HCT116 (cell line): ENCODE measurements around the gene PRKCZ. TPM values are rescaled to one million over a fixed set of nuclear protein-coding genes. Genes with fewer than 3 reads are reported as not detected.

ENCODE experiments used
- ATAC-seq: fragments of 200-7000 bp; cut with Tn5 transposase; 2 replicates; pipeline ENCODE4 v1.9.1; 2020; ENCODE audit warnings: mild to moderate bottlenecking, moderate library complexity
- BruUV-seq: library from RNA; stranded (reverse); fragments of 400-500 nt; replicated peaks from 2 replicates; lab custom pipeline; 2021; lab: Mats Ljungman, UMichigan
- CTCF ChIA-PET: fragments of 300-600 bp; sonication (Branson Sonifier 250); formaldehyde crosslinking; loops from one replicate; lab custom pipeline; 2021; ENCODE audit warnings: antibody characterized with exemption; lab: Charles Lee
- POLR2A ChIA-PET: fragments of 300-600, 350-600 bp; sonication (Branson Sonifier 250); formaldehyde crosslinking; loops from one replicate; lab custom pipeline; 2021; ENCODE audit warnings: antibody characterized with exemption; lab: Charles Lee
- RAD21 ChIA-PET, 2 experiments: fragments of 300-600 bp; sonication (Branson Sonifier 250); formaldehyde crosslinking; loops; one replicate each; lab custom pipeline; 2023; ENCODE audit warnings: low total read pairs in 2 of 2; ENCODE audit not compliant: uncharacterized antibody in 2 of 2, unreplicated experiment in 2 of 2, low non-redundant PET in 1 of 2; lab: Charles Lee
- DNase-seq: peaks from one replicate; pipeline ENCODE4 v3.0.0-alpha.2; 2010; ENCODE audit warnings: low read depth, low spot score
- H2AFZ ChIP-seq: fragments of 200-600 bp; shearing (Covaris generic), sonication (generic); 2 replicates; pipeline ENCODE4 v1.6.1; 2017; ENCODE audit warnings: low read depth, mixed run types, mixed read lengths, antibody characterized with exemption, low read length; ENCODE audit not compliant: poor library complexity, severe bottlenecking
- H3K27ac ChIP-seq: 2 replicates; pipeline ENCODE4 v1.5.1; 2012; ENCODE audit warnings: low read depth, low read length
- H3K27me3 ChIP-seq: fragments of 200-600 bp; sonication (generic); 2 replicates; pipeline ENCODE4 v1.6.1; 2016; ENCODE audit warnings: mixed run types, low read length, mixed read lengths; ENCODE audit not compliant: insufficient read depth
- H3K36me3 ChIP-seq, 2 experiments: fragments of 200-500 bp in 1 of 2; fragments of 200-600 bp in 1 of 2; sonication (Bioruptor generic) in 1 of 2; sonication (generic) in 1 of 2; 2 replicates each; pipeline versions ENCODE4 v1.5.1 to v1.6.1; 2014 to 2016; ENCODE audit warnings: low read length in 2 of 2, inconsistent platforms in 1 of 2, mixed read lengths in 1 of 2, mixed run types in 1 of 2; ENCODE audit not compliant: insufficient read depth in 2 of 2, control insufficient read depth in 1 of 2
- H3K4me1 ChIP-seq, 2 experiments: fragments of 200-600 bp in 1 of 2; sonication (generic) in 1 of 2; 2 replicates each; pipeline versions ENCODE4 v1.5.1 to v1.6.1; 2012 to 2017; ENCODE audit warnings: low read length in 2 of 2, inconsistent platforms in 1 of 2, mild to moderate bottlenecking in 1 of 2, mixed read lengths in 1 of 2, mixed run types in 1 of 2, moderate library complexity in 1 of 2; ENCODE audit not compliant: insufficient read depth in 2 of 2, control insufficient read depth in 1 of 2
- H3K4me2 ChIP-seq: fragments of 200-600 bp; sonication (generic); 2 replicates; pipeline ENCODE4 v1.6.1; 2017; ENCODE audit warnings: mixed run types, low read length, mixed read lengths
- H3K4me3 ChIP-seq, 2 experiments: fragments of 200-600 bp in 1 of 2; sonication (generic) in 1 of 2; replicated peaks in 1 of 2; 2 replicates each; pipeline ENCODE4 v1.5.1; 2011 to 2016; ENCODE audit warnings: low read length in 2 of 2, control low read depth in 1 of 2, low read depth in 1 of 2, mild to moderate bottlenecking in 1 of 2, mixed read lengths in 1 of 2, mixed run types in 1 of 2
- H3K79me2 ChIP-seq: fragments of 200-600 bp; sonication (generic); 2 replicates; pipeline ENCODE4 v1.6.1; 2017; ENCODE audit warnings: mild to moderate bottlenecking, mixed run types, low read length, moderate library complexity, mixed read lengths; ENCODE audit not compliant: insufficient read depth
- H3K9ac ChIP-seq: fragments of 200-600 bp; sonication (generic); 2 replicates; pipeline ENCODE4 v1.6.1; 2016; ENCODE audit warnings: low read length, mixed read lengths
- H3K9me2 ChIP-seq: fragments of 200-600 bp; sonication (generic), shearing (Covaris generic); 2 replicates; pipeline ENCODE4 v1.6.1; 2017; ENCODE audit warnings: mixed run types, mild to moderate bottlenecking, moderate library complexity; ENCODE audit not compliant: insufficient read depth
- H3K9me3 ChIP-seq, 2 experiments: fragments of 200-500 bp in 1 of 2; fragments of 200-600 bp in 1 of 2; sonication (Bioruptor generic) in 1 of 2; sonication (generic) in 1 of 2; 2 replicates each; pipeline ENCODE4 v1.6.1; 2014 to 2017; ENCODE audit warnings: low read length in 2 of 2, mixed read lengths in 2 of 2, inconsistent platforms in 1 of 2, low read depth in 1 of 2, mild to moderate bottlenecking in 1 of 2, mixed run types in 1 of 2, moderate library complexity in 1 of 2; ENCODE audit not compliant: control insufficient read depth in 1 of 2, insufficient read depth in 1 of 2
- H4K20me1 ChIP-seq: fragments of 200-600 bp; sonication (generic), shearing (Covaris generic); 2 replicates; pipeline ENCODE4 v1.6.1; 2017; ENCODE audit warnings: mixed run types, mild to moderate bottlenecking, moderate library complexity; ENCODE audit not compliant: insufficient read depth
- CEBPB ChIP-seq: IDR thresholded peaks from 2 replicates; pipeline ENCODE4 v1.6.1; 2012; ENCODE audit warnings: low read depth
- EGR1 ChIP-seq: IDR thresholded peaks from 2 replicates; pipeline ENCODE4 v1.6.1; 2012; ENCODE audit warnings: low read depth
- EZH2 ChIP-seq: fragments of 200-600 bp; sonication (generic); IDR thresholded peaks from 2 replicates; pipeline ENCODE4 v1.6.1; 2017; ENCODE audit warnings: antibody characterized with exemption, mixed run types
- EZH2phosphoT487 ChIP-seq: fragments of 200-600 bp; IDR thresholded peaks from 2 replicates; pipeline ENCODE4 v1.6.1; 2018; ENCODE audit warnings: antibody characterized with exemption, borderline replicate concordance
- JUND ChIP-seq: IDR thresholded peaks from 2 replicates; pipeline ENCODE4 v1.6.1; 2012
- POLR2A ChIP-seq: IDR thresholded peaks from 2 replicates; pipeline ENCODE4 v1.7.0; 2011; ENCODE audit warnings: borderline replicate concordance; ENCODE audit not compliant: insufficient read depth, insufficient read length; ENCODE audit errors: extremely low read depth
- POLR2AphosphoS5 ChIP-seq: IDR thresholded peaks from 2 replicates; pipeline ENCODE4 v1.6.1; 2011; ENCODE audit warnings: mild to moderate bottlenecking, low read depth, low read length, moderate library complexity
- SRF ChIP-seq: IDR thresholded peaks from 2 replicates; pipeline ENCODE4 v1.6.1; 2012; ENCODE audit warnings: low read depth
- YY1 ChIP-seq: IDR thresholded peaks from 2 replicates; pipeline ENCODE4 v1.6.1; 2011; ENCODE audit warnings: low read length, low read depth, moderate library complexity, mild to moderate bottlenecking; ENCODE audit not compliant: insufficient replicate concordance; ENCODE audit errors: extremely low read depth
- ZFX ChIP-seq: fragments of 450-650 bp; IDR thresholded peaks from 2 replicates; pipeline ENCODE4 v1.6.1; 2017
- ZNF274 ChIP-seq: fragments of 200-500 bp; sonication (Bioruptor generic); IDR thresholded peaks from 2 replicates; pipeline ENCODE4 v1.6.1; 2014; ENCODE audit warnings: mild to moderate bottlenecking, low read depth, low read length, inconsistent platforms
- intact Hi-C: fragments of 100-400 bp; cut with micrococcal nuclease; formaldehyde crosslinking; loops from 2 replicates; pipeline ENCODE4 v1.10.0; 2022
- total RNA-seq: library from RNA; stranded (reverse); gene quantifications from one replicate; pipeline ENCODE4 v1.2.1, GENCODE V29; 2021; ENCODE audit not compliant: unreplicated experiment
- TF ChIP-seq, protein P1 (sequence below), 3 experiments: fragments of 200-600 bp in 1 of 3; sonication (generic) in 1 of 3; IDR thresholded peaks in 2 of 3; conservative IDR thresholded peaks in 1 of 3; 2 replicates each; pipeline ENCODE4 v1.5.1; 2012 to 2017; ENCODE audit warnings: low read depth in 2 of 3, low read length in 2 of 3, antibody characterized with exemption in 1 of 3, borderline replicate concordance in 1 of 3, control low read depth in 1 of 3, mild to moderate bottlenecking in 1 of 3, mixed read lengths in 1 of 3, mixed run types in 1 of 3, moderate library complexity in 1 of 3; ENCODE audit not compliant: insufficient read depth in 1 of 3
- TF ChIP-seq, protein P2 (sequence below): IDR thresholded peaks from 2 replicates; pipeline ENCODE4 v1.6.1; 2012
- TF ChIP-seq, protein P3 (sequence below): IDR thresholded peaks from 2 replicates; pipeline ENCODE4 v1.6.1; 2011; ENCODE audit warnings: mild to moderate bottlenecking, low read length, moderate library complexity; ENCODE audit not compliant: insufficient replicate concordance; ENCODE audit errors: extremely low read depth
- TF ChIP-seq, protein P4 (sequence below): IDR thresholded peaks from 2 replicates; pipeline ENCODE4 v1.6.1; 2012

Gene PRKCZ
- total RNA-seq, 1 experiment from 2014 or later = 46.8 TPM

DNA sequence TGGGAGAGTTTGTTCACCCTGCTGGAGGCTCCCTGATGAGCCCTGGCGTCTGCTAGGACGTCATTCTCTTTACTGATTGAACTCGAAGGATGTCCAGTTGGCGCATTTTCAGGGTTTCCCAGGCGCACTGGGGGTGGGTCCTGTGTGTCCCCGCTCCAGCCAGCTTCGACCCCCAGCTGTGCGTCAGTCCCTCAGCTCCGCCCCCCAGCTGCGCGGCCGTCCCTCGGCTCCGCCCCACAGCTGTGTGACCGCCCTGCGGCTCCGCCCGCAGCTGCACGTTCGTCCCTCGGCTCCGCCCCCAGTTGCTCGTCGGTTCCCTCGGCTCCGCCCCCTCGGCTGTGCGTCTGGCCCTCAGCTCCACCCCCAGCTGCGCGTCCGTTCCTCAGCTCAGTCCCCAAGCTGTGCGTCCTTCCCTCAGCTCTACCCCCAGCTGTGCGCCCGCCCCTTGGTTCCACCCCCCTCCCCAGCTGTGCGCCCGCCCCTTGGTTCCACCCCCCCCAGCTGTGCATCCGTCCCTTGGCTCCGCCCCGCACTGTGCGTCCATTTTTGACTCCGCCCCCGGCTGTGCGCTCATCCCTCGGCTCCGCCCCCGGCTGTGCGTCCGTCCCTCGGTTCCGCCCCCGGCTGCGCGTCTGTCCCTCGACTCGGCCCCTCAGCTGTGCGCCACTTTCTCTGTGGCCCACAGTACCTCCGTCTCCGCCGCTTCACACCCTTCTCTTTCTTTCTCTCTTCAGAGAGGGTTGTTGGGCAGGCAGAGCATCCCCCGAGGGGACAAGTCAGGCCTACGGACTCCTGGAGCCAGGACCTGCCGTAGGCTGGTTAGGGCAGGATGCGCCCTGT lies 83.0 kb downstream of the PRKCZ start:
- peak; percentile 93 for DNase-seq
- Histone ChIP-seq H3K4me2 (peak overlapping the region; percentile 82), H3K9me2 (no peaks in the 10 kb centered on the region), H3K9me3 (no peaks in the 10 kb centered on the region), H3K27ac (peak overlapping the region; percentile 41; the same call in 1 of the 2 replicates), H3K27me3 (no peaks in the 10 kb centered on the region), H3K36me3 (no peaks in the 10 kb centered on the region), H3K79me2 (peaks cover 9% of the 10 kb centered on the region; the same call in 1 of the 2 replicates), H2AFZ (no peak overlapping the region), H3K4me3 (peak overlapping the region; percentile 33 to 46), H3K4me1 (peaks cover 13 to 45% of the 10 kb centered on the region in 2 experiments), H3K9ac (peak overlapping the region; percentile 59), H4K20me1 (no peaks in the 10 kb centered on the region)
- ChIA-PET POLR2A (no interaction called here), CTCF (interaction anchor here (0.6 to 1.9 kb wide), 4 partner anchors 41 to 173 kb away, joined by 3 to 11 read pairs (median 5); partner anchors contain the start of gene FAAP20), RAD21 (no interaction called here)
- ATAC-seq = peak; percentile 92
- intact Hi-C loops = no loop called here
- no peak for TF ChIP-seq SRF
- peak; percentile 81 for TF ChIP-seq EGR1
- TF ChIP-seq POLR2AphosphoS5 = no peak
- TF ChIP-seq EZH2phosphoT487 = no peak
- no peak for TF ChIP-seq CEBPB
- TF ChIP-seq JUND = no peak
- no peak for TF ChIP-seq YY1
- BruUV-seq = no TSS peak

DNA sequence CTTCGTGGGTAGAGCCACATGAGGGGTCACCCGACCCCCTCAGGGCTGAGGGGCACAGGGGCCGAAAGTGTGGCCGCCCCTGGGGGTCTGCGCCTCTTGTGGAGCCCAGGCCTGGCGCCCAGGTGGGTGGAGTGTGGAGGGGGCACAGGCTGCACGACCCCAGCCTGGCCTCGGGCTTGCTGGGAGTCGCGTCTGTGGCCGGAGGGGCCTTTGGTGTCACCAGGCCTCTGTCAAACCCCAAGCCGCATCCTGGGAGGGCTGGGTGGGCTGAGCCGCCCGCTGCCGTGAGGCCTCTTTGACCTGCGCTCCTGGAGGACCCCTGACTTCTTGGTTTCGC lies 83.6 kb downstream of the PRKCZ start:
- peak overlapping the region; percentile 41; the same call in 1 of the 2 replicates for H3K27ac ChIP-seq
- no peak overlapping the region for H2AFZ ChIP-seq
- DNase-seq (no peak), ATAC-seq (no peak)
- BruUV-seq = no TSS peak
- H3K9me2 ChIP-seq = no peaks in the 10 kb centered on the region
- intact Hi-C loops = no loop called here
- no peaks in the 10 kb centered on the region for H3K9me3 ChIP-seq
- H3K4me3 ChIP-seq = peak overlapping the region; percentile 33 to 46
- ChIA-PET CTCF (interaction anchor here (0.9 to 1.3 kb wide), 2 partner anchors 61 to 87 kb away, joined by 3 to 7 read pairs; partner anchors contain the start of gene FAAP20), RAD21 (no interaction called here), POLR2A (no interaction called here)
- H3K4me2 ChIP-seq = peak overlapping the region; percentile 82
- H3K79me2 ChIP-seq = peaks cover 9% of the 10 kb centered on the region; the same call in 1 of the 2 replicates
- H3K36me3 ChIP-seq = no peaks in the 10 kb centered on the region
- H3K9ac ChIP-seq = peak overlapping the region; percentile 59
- no peaks in the 10 kb centered on the region for H4K20me1 ChIP-seq
- no peaks in the 10 kb centered on the region for H3K27me3 ChIP-seq
- H3K4me1 ChIP-seq = peaks cover 13 to 48% of the 10 kb centered on the region in 2 experiments
- TF ChIP-seq EZH2 = no peak
- no peak for TF ChIP-seq ZNF274
- TF ChIP-seq, protein P1, sequence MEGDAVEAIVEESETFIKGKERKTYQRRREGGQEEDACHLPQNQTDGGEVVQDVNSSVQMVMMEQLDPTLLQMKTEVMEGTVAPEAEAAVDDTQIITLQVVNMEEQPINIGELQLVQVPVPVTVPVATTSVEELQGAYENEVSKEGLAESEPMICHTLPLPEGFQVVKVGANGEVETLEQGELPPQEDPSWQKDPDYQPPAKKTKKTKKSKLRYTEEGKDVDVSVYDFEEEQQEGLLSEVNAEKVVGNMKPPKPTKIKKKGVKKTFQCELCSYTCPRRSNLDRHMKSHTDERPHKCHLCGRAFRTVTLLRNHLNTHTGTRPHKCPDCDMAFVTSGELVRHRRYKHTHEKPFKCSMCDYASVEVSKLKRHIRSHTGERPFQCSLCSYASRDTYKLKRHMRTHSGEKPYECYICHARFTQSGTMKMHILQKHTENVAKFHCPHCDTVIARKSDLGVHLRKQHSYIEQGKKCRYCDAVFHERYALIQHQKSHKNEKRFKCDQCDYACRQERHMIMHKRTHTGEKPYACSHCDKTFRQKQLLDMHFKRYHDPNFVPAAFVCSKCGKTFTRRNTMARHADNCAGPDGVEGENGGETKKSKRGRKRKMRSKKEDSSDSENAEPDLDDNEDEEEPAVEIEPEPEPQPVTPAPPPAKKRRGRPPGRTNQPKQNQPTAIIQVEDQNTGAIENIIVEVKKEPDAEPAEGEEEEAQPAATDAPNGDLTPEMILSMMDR (IDR thresholded peaks at IDR 0.05 in 2 of 3, conservative IDR thresholded peaks at IDR 0.05 in 1 of 3; ENCODE audit: borderline replicate concordance in 1 of 3, insufficient read depth in 1 of 3, low read depth in 2 of 3, low read length in 2 of 3) = no peak
- no peak for TF ChIP-seq JUND
- no peak for TF ChIP-seq ZFX
- TF ChIP-seq, protein P2, sequence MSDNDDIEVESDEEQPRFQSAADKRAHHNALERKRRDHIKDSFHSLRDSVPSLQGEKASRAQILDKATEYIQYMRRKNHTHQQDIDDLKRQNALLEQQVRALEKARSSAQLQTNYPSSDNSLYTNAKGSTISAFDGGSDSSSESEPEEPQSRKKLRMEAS = no peak
- TF ChIP-seq, protein P3, sequence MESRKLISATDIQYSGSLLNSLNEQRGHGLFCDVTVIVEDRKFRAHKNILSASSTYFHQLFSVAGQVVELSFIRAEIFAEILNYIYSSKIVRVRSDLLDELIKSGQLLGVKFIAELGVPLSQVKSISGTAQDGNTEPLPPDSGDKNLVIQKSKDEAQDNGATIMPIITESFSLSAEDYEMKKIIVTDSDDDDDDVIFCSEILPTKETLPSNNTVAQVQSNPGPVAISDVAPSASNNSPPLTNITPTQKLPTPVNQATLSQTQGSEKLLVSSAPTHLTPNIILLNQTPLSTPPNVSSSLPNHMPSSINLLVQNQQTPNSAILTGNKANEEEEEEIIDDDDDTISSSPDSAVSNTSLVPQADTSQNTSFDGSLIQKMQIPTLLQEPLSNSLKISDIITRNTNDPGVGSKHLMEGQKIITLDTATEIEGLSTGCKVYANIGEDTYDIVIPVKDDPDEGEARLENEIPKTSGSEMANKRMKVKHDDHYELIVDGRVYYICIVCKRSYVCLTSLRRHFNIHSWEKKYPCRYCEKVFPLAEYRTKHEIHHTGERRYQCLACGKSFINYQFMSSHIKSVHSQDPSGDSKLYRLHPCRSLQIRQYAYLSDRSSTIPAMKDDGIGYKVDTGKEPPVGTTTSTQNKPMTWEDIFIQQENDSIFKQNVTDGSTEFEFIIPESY = no peak
- TF ChIP-seq POLR2A = no peak
- TF ChIP-seq, protein P4, sequence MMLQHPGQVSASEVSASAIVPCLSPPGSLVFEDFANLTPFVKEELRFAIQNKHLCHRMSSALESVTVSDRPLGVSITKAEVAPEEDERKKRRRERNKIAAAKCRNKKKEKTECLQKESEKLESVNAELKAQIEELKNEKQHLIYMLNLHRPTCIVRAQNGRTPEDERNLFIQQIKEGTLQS = no peak
- no peak for TF ChIP-seq YY1
